Testis (tissue), 2 donors: ENCODE results near the gene DLK2.
"Not testable (repeated sequence)": the region's sequence is repeated elsewhere in the genome, so short reads cannot be mapped to it uniquely, and the experiment has no call there.

ENCODE experiments used
- POLR2A ChIP-seq: fragments of 450-650 bp; IDR thresholded peaks from one replicate; pipeline ENCODE4 v1.6.1; 2017; ENCODE audit warnings: antibody characterized with exemption, mild to moderate bottlenecking, moderate library complexity
- TF ChIP-seq, protein P1 (sequence below), 3 experiments: fragments of 450-650 bp in 2 of 3; fragments of 200-600 bp in 1 of 3; sonication (generic) in 1 of 3; IDR thresholded peaks; one replicate each; pipeline ENCODE4 v1.5.1; 2016 to 2019; ENCODE audit warnings: antibody characterized with exemption in 3 of 3, mild to moderate bottlenecking in 2 of 3, moderate library complexity in 1 of 3

DNA sequence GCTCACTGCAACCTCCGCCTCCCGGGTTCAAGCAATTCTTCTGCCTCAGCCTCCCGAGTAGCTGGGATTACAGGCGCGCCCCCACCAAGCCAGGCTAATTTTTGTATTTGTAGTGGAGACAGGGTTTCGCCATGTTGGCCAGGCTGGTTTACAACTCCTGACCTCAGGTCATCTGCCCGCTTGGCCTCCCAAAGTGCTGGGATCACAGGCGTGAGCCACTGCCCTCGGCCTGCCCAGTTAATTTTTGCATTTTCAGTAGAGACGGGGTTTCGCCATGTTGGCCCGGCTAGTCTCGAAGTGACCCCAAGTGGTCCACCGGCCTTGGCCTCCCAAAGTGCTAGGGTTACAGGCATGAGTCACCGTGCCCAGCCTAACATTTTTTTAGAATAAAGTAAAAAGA, 2.8 kb upstream of the DLK2 start:
- TF ChIP-seq, protein P1, sequence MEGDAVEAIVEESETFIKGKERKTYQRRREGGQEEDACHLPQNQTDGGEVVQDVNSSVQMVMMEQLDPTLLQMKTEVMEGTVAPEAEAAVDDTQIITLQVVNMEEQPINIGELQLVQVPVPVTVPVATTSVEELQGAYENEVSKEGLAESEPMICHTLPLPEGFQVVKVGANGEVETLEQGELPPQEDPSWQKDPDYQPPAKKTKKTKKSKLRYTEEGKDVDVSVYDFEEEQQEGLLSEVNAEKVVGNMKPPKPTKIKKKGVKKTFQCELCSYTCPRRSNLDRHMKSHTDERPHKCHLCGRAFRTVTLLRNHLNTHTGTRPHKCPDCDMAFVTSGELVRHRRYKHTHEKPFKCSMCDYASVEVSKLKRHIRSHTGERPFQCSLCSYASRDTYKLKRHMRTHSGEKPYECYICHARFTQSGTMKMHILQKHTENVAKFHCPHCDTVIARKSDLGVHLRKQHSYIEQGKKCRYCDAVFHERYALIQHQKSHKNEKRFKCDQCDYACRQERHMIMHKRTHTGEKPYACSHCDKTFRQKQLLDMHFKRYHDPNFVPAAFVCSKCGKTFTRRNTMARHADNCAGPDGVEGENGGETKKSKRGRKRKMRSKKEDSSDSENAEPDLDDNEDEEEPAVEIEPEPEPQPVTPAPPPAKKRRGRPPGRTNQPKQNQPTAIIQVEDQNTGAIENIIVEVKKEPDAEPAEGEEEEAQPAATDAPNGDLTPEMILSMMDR (IDR thresholded peaks at IDR 0.05), result not testable (repeated sequence)
- not testable (repeated sequence) for TF ChIP-seq POLR2A
